Suprapubic skin (tissue), 3 donors: ENCODE data around the gene SLC6A7.

ENCODE experiments used
- CTCF ChIP-seq, 2 donors: fragments of 200-600 bp in 1 of 2; fragments of 450-650 bp in 1 of 2; sonication (generic) in 1 of 2; IDR thresholded peaks; one replicate each; pipeline ENCODE4 v1.5.1; 2016 to 2019; ENCODE audit warnings: antibody characterized with exemption in 2 of 2, mild to moderate bottlenecking in 1 of 2, moderate library complexity in 1 of 2
- POLR2A ChIP-seq, 2 donors: fragments of 450-650 bp; IDR thresholded peaks; one replicate each; pipeline ENCODE4 v1.6.1; 2017; ENCODE audit warnings: antibody characterized with exemption in 2 of 2, mild to moderate bottlenecking in 2 of 2, moderate library complexity in 2 of 2

- TF ChIP-seq POLR2A (IDR thresholded peaks at IDR 0.05) (no peak), CTCF (IDR thresholded peaks at IDR 0.05) (no peak)
Measured at GRCh38 chr5:150196514-150196913, 6.7 kb downstream of the SLC6A7 start.
